ENCODE data around the gene TMPRSS7.

Gene TMPRSS7

DNA sequence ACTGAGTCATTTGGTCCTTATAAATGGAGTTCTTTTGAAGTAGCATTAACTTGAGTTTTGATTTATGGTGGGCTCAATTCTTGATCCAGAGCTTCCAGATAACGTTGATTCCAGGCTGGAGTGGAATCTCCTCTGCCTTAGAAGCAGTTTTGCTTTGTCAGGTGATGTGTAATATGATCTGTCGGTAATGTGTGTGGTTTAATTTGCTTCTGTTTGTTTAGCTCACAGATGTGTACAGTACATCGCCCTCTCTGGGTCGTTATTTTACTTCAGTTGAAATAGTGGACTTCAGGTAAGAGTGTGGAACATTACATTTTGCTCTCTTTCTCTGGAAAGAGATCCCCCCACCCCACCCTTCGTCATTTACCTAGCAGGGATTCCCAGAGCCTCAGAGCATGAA, 74.8 kb downstream of the TMPRSS7 start:
- no peak for DNase-seq

DNA sequence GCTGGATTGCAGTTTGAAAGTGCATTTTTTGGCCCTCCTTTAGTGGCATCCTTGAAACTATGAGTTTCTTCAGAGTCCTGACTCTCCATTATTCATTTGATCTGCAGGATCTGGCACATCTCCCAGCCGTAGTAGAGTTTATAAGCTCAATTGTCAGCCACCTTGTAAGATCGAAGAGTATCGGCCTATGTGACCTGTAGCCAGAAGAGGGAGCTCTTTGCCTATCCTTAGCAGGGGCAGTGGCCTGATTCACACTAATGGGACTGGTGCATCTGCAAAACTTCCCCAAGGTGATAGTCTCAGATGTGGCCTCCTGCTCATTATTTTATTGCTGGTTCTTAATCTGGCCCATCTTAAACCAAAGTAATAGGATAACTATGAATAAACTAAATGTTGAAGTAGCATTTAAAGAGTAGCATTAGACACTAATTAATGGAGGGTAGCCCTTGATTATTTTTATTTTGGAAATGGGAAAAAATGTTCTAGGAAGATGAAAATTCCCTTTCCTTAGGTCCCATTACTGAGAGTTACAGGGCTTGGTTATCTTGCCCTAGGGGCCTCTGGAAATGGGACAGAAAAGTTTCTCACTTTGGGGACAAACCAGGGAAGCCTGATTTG, 77.4 kb downstream of the TMPRSS7 start:
- peak; percentile 69 for DNase-seq

DNA sequence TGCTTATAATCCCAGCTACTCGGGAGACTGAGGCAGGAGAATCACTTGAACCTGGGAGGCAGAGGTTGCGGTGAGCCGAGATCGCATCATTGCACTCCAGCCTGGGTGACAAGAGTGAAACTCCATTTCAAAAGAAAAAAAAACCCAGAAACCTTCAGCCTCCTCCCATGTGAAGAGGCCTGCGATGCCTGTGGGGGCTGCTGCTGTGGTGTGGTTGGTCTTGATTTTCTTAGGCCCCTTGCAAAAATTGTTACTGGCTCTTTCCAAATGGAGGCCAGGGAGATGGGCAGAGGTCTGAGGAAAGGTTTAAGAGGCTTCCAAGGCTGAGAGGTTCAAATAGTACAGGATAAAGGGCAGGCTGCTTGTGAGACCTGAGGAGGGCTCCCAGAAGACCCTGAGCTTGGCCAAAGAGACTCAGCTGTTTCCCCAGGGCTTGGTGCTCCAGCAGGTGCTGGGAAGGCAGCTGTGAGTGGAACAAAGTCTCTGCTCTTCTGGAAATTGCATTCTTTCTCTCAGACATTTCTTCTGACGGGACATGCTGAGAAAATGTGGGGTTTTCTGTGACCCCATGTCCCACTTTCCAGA, 80.1 kb downstream of the TMPRSS7 start:
- no peak for DNase-seq

DNA sequence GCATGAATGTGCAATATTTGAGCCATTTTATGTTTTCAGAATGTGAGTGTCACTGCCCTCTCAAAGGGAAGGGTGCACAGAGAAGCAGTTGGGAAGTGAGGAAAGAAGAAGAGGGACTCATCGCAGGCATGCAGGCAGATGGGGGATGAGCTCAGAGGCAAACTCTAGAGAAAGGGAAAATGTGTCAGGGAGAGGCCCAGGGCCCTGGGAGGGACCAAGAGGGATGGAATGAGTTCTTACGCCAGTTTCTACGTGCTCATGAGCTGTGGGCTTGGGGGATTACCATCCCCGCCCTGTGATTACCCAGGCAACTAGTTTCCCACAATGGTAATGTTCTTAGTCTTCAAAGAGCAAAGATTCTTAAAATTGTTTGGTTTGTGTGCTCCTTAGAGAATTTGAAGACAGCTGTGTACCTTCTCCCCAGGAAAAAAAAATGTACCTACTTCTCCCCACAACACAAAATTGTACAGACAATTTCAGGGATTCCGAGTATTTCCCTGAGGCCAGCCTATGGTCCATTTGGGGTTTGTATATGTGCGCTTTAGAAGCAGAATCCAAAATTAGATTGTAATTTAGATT, 80.7 kb downstream of the TMPRSS7 start:
- peak; percentile 9 for DNase-seq

DNA sequence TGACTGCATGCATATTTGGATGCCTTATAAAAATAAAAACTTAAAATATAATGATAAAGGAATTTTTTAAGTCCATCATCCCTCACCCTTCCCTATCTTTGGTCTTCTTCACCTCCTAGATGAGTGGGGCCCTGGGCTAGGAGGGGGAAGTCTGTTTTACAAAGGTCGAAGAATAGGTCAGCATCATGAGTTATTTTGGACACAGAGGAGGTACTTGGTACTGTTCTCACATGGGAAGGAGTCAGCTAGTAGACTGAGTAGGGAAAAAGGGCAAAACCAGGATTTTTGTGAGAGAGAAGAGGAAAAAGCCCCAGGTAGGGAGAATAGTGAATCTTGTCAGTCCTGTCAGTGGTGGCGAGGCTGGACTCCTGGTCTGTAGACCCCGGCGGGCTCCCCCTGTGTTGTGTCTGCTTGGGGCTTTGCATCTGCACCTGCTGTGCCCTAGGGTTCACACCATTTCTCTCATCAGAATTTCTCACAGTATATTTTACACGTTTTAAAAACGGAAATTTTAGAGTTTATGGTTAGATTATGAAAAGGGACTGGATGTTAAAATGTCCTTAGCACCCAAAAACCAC, 81.4 kb downstream of the TMPRSS7 start:
- no peak for DNase-seq

DNA sequence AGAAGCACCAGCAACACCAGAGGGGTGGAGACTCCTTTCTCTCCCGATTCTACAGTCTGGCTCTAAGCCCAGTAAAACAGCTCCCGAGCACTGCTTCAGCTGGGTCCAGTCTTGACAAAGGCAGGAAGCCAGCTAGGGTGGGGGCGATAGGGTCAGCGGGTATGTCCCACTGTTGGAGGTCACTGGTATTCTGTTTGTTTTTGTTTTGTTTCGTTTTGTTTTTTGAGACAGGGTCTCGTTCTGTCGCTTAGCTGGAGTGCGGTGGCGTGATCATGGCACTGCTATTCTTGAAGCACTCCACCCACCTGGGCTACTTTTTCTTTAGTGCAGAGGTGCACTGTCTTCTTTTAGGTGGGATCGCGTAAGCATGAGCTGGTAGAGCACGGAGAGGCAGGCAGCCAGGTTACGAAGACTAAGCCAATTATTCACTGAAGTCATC, 82.2 kb downstream of the TMPRSS7 start:
- no peak for DNase-seq

DNA sequence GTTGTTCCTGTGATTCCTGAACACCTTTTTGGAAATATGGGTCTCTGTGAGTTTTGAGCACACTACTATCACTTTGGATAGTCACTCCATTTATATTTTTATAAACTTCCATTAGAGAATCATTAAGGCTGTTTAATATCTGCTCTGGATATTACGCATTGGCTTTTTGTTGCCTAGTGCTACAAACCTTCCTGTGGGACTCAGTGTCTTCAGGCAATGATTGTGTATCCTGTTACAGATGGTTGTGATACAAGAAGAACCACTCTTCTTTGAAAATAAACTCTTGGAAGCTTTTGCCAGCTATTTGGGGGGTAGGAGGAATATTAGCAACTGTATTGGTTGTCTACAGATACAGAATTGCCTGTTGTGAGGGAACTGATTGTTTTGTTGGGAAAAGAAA, 82.9 kb downstream of the TMPRSS7 start:
- DNase-seq: no peak

DNA sequence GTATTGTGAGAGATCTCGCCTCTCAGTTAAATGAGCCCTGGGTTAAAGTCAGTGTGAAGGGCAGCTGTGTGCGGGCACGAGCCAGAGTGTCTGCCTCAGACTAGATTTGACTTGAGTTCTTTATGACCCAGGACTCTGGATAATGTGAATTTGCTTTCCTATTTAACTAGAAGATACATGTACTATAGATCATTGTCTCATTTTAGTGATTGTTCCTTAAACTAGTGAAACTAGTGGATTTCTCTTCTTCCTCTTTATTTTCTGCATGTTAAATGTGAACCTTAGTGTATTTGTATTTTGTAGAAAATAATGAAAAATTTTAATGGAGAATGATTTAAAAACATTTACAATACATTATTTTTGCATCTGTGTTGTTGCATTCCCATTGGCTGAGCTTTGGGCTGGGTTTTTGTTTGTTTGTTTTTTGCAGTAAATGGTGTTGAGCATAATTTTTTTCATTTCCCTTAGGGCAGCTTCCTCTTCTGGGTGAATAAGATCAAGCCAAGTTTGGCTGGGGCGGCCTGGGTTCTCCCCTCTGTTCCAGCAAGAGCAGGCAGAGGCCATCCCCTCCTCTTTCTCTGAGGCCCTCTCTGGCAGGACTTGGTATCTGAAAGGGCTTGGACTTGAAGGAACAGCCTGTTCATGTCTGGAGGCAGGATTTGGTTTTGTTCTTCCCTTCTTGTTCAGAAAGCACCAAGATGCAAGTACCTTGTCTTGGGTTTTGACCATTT, 83.5 kb downstream of the TMPRSS7 start:
- no peak for DNase-seq

DNA sequence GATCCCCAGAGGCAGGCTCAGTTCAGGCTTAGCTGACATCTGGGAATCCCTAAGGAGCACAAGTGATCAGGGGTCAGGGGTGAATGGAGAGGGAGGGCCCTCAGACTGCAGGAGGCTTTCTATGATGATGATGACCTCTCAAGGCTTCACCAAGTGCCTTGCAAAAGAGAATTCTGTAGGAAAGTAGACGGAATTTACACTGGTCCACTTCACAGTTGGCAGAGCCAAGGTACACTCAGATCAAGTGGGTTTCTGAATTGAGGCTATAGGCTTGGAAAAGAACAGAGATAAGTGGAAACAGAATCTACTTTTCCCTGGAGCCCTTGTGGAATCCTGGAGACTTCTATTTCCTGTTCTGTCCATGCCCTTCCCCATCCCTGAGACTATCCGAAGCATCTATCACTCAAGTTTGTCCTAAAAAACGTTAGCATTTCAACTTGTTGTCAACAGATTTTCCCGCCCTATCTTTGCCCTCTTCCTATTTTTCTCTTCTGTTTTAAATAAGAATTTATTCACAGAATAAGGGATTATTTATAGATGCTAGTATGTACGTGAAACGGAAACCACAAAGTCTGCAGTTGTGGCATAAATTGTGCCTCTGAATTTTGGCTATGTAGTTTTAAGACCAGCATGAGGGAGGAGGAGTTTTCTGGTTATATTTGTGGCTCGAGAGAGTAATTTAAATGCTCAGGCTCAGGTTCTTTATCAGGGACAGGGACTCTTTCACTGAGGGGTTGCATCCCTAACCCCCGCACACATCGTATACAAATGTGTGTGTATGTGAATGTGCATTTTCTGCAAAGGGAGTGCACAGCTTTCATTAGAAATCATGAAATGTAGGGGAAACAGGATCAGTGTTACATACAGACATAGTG, 85.7 kb downstream of the TMPRSS7 start:
- no peak for DNase-seq

DNA sequence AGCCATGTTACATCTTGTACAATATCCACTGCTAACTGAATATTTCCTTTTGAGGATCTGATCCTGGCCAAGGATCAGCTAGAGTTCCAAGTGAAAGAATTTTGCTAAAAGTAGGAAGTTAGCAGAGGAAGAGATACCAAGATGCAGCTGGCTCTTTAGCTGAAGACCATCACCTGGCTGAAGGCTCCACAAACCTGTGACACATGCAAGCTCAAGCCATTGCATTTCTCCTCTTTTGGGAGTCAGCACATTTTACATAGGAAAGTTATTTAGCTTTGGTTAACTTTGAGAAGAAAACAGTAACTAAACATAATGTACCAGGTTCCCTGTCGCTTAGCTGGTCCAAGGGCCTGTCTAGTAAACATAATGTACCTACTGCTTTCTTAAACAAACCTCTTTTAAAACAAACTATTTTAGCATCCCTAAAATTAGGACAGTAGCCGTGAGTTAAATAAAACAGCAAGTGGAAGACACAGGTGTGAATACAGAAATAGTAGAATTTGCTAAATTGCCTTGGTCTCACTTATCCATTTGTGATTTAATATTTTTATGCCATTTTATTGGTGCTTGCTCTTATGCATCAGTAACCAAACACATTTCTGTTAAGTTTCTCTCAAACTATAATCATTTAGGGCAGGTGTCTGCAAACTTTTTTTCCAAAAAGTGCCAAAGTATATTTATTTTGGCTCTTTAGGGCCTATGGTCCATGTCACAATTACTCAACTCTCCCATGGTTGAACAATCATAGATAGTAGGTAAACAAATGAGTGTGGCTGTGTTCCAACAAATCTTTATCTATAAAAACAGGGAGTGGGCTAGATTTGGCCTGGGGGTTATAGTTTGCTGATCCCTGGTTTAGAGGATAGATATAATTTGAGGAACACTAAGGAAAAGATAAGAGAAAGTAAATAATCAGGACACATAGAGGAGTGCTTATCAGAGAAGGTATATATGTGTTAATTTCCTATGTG, 87.3 kb downstream of the TMPRSS7 start:
- DNase-seq: no peak

DNA sequence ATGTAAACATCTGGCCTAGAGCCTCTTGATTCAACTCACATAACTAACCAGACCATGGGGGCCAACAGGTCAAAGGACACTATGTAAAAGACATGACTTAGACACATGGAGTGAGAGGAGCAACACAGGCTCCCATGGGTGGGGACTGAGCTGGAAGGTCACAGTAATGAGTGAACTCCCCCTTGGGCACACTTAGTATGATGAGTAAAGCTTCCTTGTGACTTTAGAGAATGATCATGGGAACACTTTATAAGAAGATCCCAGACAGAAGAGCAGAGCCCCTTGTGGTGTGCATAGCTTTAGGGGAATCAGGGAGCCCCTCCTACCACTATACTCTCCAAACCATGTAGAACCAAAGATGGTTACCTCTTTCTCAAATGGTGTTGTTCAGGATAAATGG, 88.3 kb downstream of the TMPRSS7 start:
- no peak for DNase-seq

DNA sequence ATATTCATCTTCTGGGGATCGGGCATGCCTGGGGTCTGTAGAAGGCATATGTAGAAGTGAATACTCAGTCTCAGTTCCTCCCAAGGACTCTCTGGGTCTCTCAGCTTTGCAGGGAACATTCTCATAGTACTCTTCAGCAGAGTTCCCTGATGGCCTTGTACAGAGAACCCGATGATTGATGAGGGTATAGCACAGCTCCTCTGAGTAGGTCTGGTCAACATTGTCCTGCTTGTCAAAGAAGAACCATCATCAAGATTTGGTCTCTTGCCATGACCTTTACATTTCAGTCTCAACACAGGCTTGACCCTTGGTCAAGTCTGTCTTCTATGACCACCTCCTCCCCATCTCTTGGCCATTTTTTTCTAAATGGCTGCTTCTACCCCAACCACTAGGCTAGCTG, 89.0 kb downstream of the TMPRSS7 start:
- DNase-seq: no peak

DNA sequence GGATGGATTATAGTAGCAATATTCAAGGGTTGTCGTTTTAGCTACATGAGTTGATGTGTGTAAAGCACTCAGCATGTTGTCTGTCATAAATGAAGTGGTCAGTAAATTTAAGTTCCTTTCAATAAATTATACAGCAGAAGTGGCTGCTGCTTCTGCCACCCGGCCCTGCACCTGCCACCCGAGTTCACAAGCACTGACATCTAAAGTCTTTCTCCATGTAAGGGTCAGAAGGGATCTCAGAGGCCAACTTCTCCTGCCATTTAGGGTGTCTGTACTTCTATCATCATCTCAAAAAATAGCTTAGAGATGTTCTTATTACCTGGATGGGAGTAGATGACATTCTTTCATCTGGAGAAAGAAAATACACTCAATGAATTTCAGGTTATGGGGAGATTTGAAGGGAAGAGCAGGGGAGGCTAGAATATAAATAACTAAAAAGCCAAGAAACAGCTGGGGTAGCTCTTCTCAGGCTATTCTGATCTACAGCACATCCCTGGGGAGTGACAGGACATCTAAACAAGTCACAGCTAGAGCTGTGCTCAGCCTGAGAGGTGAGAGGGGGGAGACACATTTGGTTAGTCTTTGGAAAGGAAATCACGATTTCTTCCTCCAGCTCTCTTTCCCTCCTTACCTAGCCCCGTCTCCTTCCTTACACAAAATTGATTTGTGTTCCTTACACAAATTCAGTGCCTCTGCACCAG, 90.5 kb downstream of the TMPRSS7 start:
- DNase-seq: no peak

DNA sequence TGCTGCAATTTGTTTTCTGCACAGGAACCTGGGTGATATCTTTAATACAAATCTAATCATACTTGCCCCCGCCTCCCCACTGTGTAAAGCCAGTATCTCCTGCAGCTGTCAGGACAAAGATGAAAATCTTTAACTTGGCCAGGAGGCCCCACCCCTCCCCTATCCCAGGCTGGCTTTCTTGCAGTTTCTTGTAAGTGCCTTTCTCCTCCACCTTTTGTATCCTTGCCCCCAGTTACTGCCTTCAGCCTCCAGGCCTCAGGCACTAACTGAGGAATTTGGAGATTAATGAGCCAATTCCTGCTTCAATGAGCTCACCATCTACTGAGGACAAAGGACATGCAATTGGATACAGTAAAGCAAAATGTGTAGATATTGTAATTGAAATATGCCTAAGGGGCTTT, 92.0 kb downstream of the TMPRSS7 start:
- no peak for DNase-seq

DNA sequence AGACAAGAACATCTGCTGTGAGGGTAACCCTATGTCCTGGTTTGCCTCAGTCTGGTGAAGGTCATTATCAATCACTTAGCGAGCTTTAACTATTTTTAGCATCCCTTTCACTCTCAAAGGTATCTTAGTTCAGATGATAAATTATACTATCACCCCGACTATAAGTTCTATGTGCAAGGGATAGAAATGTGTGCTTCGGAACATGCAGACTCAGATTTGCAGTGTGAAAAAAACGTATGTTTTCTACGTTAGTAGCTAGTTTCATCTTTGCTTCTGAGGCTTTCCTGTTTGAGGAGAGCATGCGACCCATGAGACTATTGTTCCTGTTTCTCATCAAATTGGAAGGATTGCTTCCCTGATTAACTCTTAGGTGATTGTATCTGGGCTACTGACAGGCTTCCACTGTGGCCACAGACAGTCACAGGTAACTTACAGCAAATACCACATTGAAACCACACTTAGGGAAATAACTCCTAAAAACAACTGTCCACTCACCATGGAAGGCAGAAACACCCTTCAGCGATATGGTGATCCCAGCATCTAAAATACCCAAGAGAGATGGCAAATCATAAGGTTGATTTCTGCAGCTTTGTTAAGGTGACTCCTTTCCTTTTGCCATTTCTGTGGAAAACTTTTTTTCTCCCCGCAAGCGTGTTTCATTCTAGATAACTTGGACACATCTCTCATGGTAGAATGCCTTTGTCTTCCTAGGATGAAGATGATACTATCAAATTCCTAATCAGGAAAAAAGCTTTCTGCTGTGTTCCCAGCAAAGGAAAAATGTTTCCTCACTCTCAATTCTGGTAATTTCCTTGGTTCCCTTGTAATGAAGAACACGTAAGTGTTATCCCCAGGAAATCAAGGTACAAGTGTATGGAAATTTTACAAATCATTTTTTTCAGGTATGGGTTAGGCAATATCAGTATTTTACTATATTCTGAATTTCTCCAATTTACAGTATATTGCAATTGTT, 93.3 kb downstream of the TMPRSS7 start:
- no peak for DNase-seq

DNA sequence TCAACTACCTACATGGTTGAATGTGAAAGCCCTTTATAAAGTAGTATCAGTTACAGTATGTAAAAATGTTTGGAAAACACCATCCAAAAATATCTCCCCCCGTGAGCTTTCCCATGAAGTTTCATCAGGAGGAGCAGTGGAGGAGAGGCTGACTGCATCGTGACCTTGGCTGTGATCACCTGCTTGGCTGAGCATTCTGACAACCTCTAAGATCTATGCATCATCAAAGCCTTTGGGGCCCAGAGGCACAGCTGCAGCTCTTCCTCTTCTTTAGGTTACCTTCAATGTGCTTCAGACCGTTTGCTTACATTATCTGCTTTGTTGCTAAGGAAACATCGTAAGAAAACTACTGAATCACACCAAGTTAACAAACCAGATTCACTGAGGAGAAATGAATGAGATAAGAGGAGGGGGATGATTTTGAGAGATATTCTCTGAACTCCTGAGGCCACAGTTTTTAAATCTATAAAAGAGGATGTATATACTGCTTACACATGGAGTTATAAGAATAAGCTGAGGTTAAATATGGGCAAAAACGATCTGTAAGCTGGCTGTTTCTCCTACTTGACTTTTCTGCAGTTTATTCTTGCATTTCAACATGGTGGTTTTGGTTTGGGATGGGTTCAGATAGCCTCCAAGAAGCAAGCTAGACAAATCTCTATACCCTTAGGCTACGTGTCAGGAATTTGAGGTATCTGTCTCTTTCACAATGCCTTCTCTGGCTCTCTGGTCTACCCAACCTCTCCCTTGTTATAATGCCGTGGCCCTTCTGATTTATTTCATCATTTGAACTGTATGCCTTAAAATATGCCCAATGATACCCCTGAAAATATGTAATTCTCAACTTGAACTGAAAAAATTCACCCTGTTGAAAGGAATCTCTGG, 94.5 kb downstream of the TMPRSS7 start:
- DNase-seq: peak; percentile 54

DNA sequence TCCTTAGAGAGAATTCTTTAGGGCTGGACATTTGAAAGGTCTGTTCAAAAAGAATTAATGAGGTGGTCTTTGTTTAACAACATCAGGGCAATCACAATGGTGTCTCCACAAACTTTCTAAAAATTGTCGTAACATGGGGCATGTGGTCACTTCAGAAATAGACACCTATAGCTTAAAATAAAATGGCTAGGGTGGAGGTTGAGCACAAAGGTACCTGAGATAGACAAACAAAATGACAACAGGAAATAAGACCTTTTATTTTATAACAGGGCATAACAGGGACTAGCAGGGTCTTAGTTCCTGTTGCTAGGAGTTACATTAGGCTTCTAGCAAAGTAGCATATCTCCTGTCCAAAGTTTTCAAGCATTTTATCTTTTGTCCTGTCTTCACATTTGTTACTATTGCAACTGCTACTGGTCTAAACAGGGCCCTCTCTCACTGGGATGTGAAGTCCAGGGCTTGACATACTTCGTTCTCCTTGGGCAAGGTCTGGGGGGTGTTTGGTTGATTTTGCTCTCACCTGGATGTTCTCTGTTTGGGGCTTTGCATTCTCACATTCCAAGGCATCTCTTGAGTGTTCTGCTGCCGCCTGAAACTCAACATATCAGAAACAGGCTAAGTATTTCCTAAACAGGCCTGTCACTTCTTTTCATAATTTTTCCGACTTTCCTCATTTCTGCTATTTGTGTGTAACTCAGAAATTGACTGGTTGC, 95.5 kb downstream of the TMPRSS7 start:
- no peak for DNase-seq

DNA sequence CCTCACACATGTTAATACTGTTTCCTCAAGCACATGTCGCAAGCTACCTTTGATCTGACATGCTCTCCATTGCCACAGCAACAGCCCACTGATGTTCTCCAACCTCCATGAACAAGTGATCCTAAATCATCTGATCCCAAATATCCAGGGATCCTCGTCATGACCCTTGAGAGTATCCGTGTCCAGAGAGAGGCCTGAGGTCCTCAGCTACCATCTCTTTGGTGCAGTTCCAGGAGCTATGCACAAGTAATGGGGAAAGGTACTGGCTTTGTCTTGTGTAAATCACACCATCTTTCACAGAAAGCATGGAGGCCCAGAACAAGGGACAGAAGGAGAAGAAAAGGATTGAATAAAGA, 96.1 kb downstream of the TMPRSS7 start:
- no peak for DNase-seq
